GM19025 (cell line): ENCODE measurements around the gene RSPH6A.
"Not testable (repeated sequence)": the region's sequence is repeated elsewhere in the genome, so short reads cannot be mapped to it uniquely, and the experiment has no call there.

ENCODE experiments used
- ATAC-seq: cut with Tn5 transposase; IDR thresholded peaks from one replicate; pipeline ENCODE4 v1.9.1; 2021; ENCODE audit warnings: mild to moderate bottlenecking, low read depth, moderate library complexity; ENCODE audit not compliant: unreplicated experiment

RSPH6A gene

DNA sequence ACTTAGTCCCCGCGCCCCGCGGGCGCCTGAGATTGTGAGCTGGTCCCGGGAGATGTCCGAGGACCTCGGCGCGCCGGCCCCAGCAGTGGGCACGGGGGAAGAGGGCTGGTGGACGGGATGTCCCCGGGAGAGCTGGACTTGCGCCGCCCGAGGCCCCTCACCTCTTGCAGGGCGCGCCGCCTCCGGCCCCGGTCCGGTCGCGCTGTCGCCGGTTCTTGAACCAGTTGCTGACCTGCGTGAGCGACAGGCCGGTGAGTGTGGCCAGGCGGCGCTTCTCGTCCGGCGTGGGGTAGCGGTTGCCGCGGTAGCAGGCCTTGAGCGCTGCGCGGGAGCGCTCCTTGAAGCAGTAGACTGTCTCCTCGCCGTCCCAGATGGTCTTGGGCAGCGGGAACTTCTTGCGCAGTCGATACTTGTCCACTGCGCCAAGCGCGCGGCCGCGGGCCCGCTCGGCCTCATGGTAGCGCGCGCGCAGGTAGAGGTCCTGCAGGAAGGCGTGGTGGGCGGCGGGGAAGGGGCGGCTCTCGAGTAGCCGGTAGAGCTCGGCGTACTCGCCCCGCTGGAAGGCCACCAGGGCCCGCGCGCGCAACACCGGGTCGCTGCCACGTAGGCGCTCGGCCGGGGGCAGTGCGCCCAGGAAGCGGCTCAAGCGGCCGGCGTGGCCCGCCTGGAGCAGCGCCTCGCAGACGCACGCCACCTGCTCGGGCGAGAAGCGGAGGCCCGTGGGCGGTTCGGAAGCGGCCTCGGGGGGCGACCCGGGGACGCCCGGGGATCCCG is 47.0 kb downstream of the RSPH6A start:
- no peak for ATAC-seq

DNA sequence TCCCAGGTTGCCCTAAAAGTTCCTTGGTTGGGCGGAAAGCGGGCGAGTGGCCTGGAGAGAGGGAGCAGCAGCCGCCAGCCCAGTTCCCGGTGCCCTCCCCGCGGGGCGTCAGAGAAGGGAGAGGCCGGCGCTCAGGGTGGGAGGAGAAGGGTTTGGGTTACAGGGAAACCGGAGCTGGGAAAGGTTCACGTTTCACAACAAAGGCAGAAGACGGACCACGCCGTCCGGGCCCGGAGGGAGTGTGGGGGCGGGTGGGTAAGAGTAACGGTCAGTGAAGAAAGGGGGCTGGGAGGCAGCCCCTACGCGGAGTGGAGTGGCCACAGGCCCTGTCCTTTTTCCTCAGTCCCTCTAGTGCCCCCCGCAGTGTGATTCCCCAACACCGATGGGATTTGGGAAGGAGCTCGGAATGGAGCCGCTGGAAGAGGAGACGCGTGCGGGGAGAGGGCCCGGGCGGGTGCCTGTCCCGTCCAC is 47.7 kb downstream of the RSPH6A start:
- no peak for ATAC-seq

GRCh38 chr19:45766869-45767346 is 48.2 kb downstream of the RSPH6A start:
- no peak for ATAC-seq

GRCh38 chr19:45766296-45766868 is 48.7 kb downstream of the RSPH6A start:
- no peak for ATAC-seq

GRCh38 chr19:45765702-45766295 is 49.3 kb downstream of the RSPH6A start:
- no peak for ATAC-seq

DNA sequence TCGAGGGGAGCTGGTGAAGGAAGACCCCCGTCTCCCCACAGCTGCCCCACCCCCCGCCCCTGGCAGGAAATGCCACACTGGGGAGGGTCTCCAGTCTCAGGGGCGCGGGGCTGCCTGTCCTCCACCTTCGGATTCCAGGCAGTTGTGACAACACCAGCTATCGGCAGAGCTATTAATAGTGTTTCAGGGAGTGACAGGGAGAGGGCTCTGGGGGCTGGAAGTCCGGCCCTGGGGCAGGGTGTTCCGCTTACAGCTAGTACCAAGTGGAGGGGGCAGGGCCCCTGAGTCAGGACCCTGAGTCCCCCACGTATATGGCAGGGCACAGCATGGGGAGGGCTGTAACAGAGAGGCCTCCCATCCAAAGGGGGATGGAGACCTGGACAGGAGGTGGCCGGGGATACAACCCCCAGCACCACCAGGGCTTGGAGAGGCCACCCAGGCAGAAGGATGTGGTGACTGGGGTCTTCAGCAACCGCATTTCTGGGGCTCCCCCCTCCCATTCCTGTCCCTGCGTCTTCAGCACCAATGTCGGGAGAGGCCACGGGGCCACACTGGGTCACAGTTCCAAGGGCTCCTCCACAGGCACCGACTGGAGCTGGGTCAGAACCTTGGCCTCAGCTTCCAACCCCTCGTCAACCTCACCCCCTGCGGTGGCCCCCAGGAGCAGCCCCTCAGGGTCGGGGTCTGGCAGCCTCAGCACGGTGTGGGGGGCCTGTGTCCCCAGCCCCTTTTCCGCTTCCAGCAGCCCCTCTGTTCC is 50.0 kb downstream of the RSPH6A start:
- no peak for ATAC-seq

DNA sequence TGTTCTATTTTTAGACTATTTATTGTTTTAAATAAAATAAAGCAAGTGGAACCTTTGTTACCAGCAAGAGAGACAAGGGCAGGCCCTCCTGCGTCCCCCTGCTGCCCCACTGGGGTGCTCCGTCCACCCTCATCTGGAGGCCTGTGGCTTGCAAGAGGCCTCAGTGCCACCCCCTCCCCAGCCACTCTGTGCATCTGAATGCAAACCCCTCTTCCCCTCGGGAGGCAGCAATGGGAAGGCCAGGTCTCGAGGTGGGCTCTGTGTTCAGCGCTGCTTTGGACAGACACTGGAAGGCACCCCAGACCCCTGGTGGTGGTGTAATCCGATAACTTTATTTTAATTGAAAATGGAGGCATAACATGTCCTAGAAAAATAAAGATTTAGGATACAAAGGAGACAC is 50.6 kb downstream of the RSPH6A start:
- ATAC-seq, result no peak

DNA sequence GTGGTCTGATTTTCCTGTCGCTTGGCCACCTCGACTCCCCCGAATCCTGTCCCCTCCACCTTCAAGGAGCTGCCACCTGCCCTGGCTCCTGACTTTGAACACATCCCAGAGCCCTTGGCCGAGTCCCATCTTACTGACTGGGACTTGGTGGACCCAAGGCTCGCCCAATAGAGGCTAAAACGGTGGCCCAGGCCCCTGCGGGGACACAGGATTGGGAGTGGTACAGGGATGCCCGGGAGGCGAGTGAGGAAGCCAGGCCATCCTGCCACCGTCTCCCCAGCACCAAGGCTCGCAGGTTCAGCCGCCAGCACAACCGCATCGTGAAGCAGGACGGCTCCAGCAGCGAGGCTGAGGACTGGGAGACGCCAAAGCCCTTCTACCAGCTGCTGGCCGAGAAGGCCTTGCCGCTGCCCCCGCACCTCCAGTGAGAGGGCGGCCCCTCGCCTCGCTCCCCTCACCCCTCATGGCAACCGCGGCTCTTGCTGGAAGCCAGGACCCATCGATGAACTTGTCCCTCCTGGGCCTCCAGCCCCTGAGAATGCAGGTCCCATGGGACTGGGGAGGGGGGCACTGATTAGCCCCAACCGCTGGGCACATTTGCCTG is 51.3 kb downstream of the RSPH6A start:
- ATAC-seq, result no peak

DNA sequence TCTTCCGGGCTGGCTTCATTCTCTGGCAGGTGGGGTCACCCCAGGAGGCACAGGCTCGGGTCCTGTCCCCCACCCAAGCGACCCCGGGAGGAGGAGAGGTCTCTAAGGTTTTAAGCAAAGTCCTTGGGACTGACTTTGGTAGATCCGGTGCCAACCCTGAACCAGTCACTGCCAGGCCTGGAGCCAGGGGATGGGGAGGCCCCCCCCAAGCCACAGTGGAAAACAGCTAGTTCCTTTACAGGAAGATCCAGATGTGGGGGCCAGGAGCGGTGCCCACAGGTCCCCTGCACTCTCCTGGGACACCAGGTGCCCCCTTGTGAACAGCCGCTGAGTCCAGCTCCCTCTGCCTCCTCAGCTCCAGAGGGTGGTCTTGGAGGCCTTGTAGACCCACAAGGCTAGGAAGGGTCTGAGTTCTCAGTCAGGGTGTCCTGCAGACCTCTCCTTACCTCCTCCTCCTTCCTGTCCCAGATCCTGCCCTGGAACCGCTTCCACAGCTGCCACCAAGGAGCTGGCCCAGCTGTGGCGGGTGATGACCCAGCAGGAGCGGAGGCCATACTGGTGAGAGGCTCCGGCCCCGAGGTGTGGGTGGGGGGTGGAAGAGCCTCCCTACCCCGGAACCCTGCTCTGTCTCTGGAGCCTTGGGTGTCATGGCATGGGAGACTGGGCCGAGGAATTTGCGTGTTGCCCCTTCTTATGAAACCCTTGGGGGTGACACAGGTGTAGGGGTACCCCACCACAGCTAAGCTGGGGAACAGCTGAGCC is 52.1 kb downstream of the RSPH6A start:
- ATAC-seq, result no peak

DNA sequence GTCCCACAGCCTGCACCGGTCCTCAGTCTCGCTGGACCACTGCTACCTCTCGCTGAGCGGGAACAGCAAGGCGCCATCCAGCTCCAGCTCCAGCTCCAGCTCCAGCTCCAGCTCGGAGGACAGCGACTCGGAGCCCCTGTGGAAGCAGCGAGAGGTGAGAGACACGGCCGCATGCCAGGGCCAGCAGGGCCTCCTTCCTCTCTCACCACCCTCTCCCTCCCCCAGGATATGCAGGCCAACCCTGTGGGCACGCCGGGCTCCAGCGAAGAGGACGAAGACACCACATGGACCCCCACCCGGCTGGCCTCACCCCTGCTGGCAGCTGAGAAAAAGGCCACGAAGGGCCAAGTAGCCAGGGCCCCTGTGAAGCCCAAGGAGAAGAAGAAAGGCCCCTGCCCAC is 53.4 kb downstream of the RSPH6A start:
- no peak for ATAC-seq

DNA sequence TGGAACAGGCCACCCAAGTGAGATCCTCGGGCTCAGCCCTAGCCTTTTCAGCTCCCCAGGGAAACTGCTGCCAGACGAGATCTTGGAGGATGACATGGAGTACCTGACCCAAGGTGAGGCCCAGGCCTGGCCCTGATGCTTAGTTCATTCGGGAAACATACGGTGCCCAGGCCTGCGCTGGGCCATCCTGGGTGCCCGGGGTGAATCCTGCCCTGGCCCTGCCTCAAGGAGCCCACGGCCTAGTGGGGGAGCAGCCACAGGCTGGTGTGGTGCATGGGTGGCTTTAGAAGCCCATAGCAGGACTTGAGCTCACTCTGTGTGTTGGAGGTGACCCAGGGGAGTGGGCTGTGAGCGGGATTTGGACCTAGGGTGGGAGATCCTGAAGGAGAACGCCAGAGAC is 56.2 kb downstream of the RSPH6A start:
- ATAC-seq, result no peak

GRCh38 chr19:45757695-45758094 is 57.4 kb downstream of the RSPH6A start:
- ATAC-seq, result no peak

DNA sequence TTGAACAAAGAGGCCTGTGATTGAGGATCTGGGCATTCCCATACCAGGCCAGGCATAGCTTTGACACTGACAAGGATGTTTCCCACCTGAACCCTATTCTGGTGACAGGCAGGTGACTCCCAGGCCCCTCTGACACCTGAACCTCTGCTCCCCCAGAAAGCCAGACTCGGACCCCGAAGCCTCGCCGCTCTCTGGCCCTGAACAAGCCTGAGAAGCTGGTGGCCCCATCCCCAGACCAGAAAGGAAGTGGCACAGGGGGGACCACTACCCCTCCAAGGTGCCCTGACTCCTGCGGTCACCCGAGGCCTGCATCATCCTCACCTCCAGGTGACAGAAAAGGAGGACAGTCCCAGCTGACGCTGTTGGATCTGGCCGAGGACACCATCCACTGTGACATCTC is 60.8 kb downstream of the RSPH6A start:
- no peak for ATAC-seq

DNA sequence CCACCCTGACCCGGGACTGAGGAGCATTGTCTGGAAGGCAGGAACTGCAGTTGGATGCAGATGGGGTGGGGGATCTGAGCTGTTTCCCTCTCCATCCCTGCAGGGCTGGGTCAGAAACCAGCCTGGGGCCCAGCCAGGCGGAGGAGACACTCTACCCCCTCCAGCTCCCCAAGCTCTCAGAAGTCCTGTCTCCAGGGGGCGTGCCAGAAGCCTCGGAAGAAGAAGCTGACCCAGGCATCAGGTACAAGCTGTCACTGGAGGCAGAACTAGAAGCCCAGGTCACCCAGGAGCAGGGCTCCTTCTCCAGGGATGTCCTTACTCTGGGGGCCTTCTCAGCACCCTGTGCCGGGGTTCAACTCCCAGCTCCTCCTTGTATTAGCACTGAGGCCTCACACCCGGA is 61.6 kb downstream of the RSPH6A start:
- ATAC-seq, result no peak

GRCh38 chr19:45752639-45753038 is 62.5 kb downstream of the RSPH6A start:
- ATAC-seq, result no peak

DNA sequence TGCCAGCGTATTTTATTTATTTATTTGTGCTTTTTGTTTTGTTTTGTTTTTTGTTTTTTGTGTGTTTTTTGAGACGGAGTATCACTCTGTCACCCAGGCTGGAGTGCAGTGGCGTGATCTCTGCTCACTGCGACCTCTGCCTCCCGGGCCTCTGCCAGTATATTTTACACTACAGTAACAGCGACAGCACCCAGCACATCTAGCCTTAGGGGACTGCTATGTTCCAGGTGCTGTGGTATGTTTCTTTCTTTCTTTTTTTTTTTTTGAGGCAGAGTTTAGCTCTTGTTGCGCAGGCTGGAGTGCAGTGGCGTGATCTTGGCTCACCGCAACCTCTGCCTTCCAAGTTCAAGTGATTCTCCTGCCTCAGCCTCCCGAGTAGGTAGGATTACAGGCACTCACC is 63.6 kb downstream of the RSPH6A start:
- not testable (repeated sequence) for ATAC-seq

- ATAC-seq, result no peak
These were observed 67.6 kb downstream of the RSPH6A start for GRCh38 chr19:45747513-45747912.

- ATAC-seq, result no peak
These were observed 68.2 kb downstream of the RSPH6A start for GRCh38 chr19:45746866-45747265.
